IPS-NIHi11 (cell line): ENCODE data around the gene GAS1.
A peak's percentile ranks its signal among the peaks of the same experiment; 100 is the strongest.

Experiments used
- DNase-seq: peaks from one replicate; pipeline ENCODE4 v3.0.0; 2012; ENCODE audit warnings: mixed read lengths, low spot score

GAS1 gene

DNA sequence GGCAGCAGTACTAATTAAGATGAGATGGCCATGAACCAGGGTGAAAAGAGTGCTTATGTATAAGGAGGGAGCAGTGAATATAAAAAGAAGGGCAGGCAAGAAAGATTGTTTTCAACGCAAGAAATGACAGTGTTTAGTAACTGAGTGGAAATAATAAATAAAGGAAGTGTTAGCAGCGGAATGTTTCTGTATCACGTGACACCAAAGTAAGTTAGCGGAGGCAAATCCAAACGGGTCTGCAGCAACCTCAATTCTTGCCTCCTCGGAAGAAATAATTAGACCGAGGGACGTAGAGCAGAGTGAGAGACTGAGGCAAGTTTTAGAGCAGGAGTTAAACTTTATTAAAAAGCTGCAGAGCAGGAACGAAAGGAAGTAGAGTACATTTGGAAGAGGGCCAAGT, 15.4 kb upstream of the GAS1 start:
- no peak for DNase-seq

GRCh38 chr9:86960938-86961337, 13.6 kb upstream of the GAS1 start:
- DNase-seq, result no peak

- no peak for DNase-seq
These were observed 10.9 kb upstream of the GAS1 start for GRCh38 chr9:86958203-86958602.

- no peak for DNase-seq
These were observed 8.3 kb upstream of the GAS1 start for GRCh38 chr9:86955561-86955960.

GRCh38 chr9:86955042-86955441, 7.7 kb upstream of the GAS1 start:
- no peak for DNase-seq

GRCh38 chr9:86953181-86953580, 5.9 kb upstream of the GAS1 start:
- DNase-seq, result no peak

GRCh38 chr9:86948074-86948929, 996 bp upstream of the GAS1 start:
- DNase-seq, result peak; percentile 68

DNA sequence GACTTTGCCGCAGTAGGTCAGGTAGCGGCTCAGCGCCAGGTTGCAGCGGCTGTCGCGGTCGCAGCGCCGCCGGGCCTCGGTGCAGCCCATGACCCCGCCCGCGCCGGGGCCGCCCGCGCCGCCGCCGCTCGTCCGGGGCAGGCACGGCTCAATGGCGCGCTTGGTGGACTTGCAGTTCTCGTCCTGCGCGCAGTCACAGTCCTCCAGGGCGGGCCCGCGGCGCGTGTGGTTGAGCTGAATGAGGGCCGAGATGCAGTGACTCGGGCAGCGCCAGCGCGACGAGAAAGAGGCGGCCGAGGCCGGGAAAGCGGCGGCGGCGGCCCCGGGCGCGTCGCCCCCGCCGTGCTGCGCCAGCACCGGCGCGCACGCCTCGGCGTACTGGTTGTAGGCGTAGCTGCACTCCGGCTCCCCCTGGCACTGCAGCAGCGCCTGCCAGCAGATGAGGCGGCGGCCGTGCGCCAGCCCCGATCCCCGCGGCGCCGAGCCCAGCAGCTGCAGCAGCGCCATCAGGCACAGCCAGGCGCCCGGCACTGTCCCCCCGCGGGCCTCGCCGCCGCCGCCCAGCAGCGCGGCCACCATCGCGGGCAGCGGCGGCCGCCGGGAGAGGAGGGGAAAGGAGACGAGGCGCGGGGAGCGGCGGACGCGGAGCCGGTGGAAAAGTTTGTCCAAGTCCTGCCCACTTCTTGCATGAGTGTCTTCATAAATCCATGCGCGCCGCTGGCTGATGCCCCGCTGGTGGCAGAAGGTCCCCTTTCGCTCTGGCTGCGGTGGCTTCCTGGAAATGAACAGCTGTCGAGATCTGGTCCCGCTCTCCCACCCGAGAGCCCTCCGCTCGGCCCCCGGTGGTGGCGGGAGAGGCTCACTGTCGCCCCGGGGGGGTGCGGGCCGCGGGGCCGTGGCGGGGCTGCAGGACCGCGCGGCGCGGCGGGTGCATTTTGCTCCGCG, 833 bp downstream of the GAS1 start:
- DNase-seq, result peak; percentile 55

- DNase-seq, result no peak
These were observed 1.5 kb downstream of the GAS1 start for GRCh38 chr9:86945728-86946200.

GRCh38 chr9:86944796-86945727, 2.2 kb downstream of the GAS1 start:
- peak; percentile 39 for DNase-seq

- DNase-seq, result no peak
These were observed 3.8 kb downstream of the GAS1 start for GRCh38 chr9:86943201-86944113.

DNA sequence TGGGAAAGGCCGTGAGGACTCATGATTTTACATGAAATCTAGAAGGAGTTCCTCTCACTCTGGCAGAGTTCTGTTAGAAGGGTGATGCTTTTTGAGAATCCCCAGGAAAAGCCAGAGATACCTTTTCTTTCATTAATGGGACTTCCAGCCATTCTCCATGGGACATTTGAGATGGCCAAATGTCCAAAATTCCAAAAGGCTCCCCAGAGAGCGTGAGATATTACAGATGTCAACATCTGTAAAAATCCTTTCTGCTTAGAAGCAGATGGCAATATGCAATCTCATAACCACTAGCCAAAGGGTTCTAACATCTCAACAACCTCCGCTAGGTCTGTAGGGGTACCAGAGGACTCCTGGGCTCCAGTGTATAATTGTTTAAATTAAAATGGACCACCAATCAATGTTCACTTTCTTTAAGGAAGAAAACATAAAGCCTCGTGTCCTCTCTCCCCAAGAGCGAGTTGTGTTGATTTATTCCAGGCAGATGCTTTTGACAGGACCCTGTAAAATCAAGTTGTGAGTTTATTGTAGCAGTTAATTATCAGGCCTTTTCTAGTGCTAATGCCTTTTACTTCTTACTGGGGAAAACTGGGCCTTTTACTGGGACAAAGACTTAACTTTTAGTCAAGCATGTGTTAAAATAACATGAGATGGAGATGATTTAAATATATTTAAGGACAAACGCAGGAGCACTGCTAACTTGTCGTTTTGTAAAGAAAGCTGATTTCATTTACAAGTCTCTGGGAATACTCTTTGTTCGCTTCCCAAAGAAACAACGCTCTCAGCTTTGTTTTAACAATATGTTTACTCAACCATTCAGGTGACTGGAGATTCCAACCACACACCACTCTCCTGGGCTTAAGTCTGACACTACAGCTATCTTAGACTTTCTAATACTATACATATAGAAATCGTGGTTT, 4.8 kb downstream of the GAS1 start:
- DNase-seq, result no peak

- no peak for DNase-seq
These were observed 6.1 kb downstream of the GAS1 start for GRCh38 chr9:86941197-86941596.

GRCh38 chr9:86940774-86941173, 6.5 kb downstream of the GAS1 start:
- DNase-seq, result peak; percentile 35

DNA sequence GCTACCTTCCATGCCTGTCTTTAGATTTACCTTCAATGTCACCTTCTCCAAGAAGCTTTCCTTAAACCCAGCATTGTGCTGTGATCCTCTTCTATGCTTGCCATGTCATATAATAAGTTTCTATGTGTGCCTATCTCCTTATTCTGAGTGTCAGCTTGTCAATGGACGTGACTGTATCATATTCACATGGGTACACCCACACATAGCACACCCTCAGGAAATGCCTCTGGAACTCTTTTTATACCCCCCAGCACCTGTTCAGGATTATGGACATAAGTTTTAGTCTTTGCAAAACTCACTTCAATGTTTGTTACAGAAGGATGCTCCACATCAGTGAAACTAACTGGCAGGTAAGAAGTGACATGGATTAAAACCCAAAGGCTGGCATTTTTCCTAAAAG, 7.4 kb downstream of the GAS1 start:
- no peak for DNase-seq

- no peak for DNase-seq
These were observed 8.0 kb downstream of the GAS1 start for GRCh38 chr9:86939321-86939720.

DNA sequence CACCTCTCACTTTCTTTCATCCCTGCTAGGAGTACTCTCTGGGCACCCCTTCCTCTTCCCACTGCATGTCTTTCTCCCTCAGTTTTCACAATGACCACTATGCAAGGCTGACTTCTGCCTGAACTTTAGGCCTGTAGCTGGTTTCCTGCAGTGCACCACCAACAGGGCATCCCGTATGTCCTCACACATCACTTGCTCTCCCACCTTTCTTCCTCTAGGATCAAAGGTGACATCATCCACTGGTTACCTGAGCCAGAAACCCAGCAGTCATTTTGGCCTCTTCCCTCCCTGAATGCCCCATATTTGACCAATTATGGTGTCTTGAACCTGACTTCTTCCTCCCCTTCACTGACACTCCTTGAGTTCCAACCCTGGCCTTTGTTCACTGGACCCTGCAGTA, 8.5 kb downstream of the GAS1 start:
- DNase-seq, result no peak

DNA sequence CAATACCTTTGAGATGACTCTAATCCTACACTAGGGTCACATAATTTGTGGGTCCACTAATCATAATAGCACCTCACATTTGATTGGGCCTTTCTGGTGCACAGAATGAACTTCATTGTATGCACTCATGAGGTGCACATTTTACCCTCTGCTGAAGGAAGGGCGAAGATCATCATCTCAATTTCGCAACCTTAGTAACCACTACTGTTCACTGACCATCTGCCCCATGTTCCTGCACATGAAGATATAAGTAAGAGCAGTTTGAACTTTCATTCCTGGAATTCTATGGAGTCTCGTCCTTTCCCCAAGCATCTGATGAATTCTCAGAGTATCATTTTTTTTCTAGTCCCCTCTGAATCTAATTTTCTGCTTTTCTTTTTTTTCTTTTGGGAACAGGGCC, 21.2 kb downstream of the GAS1 start:
- no peak for DNase-seq

- DNase-seq, result no peak
These were observed 21.6 kb downstream of the GAS1 start for GRCh38 chr9:86925686-86926085.

DNA sequence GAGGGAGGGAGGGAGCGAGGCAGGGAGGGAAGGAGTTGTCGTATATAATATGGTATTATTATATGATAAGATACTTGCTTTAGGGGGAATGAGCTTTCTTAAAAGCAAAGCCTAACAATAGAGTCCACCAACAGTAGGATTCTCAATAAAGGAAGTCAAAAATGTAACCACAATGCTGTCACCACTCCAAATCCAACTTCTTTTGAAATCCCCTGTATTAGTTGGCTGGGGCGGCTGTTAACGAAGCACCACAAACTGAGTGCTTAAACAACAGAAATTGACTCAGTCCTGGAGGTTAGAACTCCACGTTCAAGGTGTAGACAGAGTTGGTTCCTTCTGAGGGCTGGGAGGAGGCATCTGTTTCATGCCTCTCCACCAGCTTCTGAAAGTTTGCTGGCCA, 23.1 kb downstream of the GAS1 start:
- DNase-seq, result no peak
